Urinary bladder (tissue), 4 donors: ENCODE data around the gene VMO1. TPM values are rescaled to one million over a fixed set of nuclear protein-coding genes. Genes with fewer than 3 reads are reported as not detected.
"Not testable (repeated sequence)": the region's sequence is repeated elsewhere in the genome, so short reads cannot be mapped to it uniquely, and the experiment has no call there.

Experiments used
- DNase-seq: peaks from one replicate; pipeline ENCODE4 v3.0.0-alpha.2; 2015; ENCODE audit errors: extremely low spot score
- H3K27ac ChIP-seq: one replicate; pipeline ENCODE4 v1.5.1; 2013; ENCODE audit warnings: low read depth, mild to moderate bottlenecking, moderate library complexity
- H3K36me3 ChIP-seq: one replicate; pipeline ENCODE4 v1.6.1; 2013; ENCODE audit warnings: mild to moderate bottlenecking, moderate library complexity; ENCODE audit not compliant: insufficient read depth
- H3K4me1 ChIP-seq: one replicate; pipeline ENCODE4 v1.6.1; 2013; ENCODE audit warnings: mild to moderate bottlenecking, moderate library complexity; ENCODE audit not compliant: insufficient read depth
- H3K4me3 ChIP-seq: one replicate; pipeline ENCODE4 v1.5.1; 2013; ENCODE audit warnings: low read depth, low read length
- WGBS: extraction: QIAGEN DNeasy Blood & Tissue Kit; methylation state at CpG from one replicate; pipeline ENCODE4 v1.1.7; 2013; 5-methylcytosine and 5-hydroxymethylcytosine counted together
- polyA plus RNA-seq: library from polyadenylated mRNA; stranded (reverse); fragments of 200-250 nt; gene quantifications from one replicate; pipeline ENCODE4 v1.2.3, GENCODE V29; 2013
- total RNA-seq: library from RNA; depleted of rRNA; stranded (reverse); fragments of >200 nt; gene quantifications from one replicate; pipeline ENCODE4 v1.2.3, GENCODE V29; 2014
- donor health status: healthy with polysubstance abuse.
- donor health status: healthy.

The VMO1 gene
- total RNA-seq (0.95 TPM), polyA plus RNA-seq (2.4 TPM)

GRCh38 chr17:4786106-4786511 lies at the start of gene VMO1:
Gene VMO1 (minus strand): TSS chr17:4786364. CDS start chr17:4786352, 12 bp downstream.
- peak within 1 kb of the TSS; percentile 9 for H3K4me3 ChIP-seq
- no peak for DNase-seq
- no peaks in the 10 kb centered on the region for H3K36me3 ChIP-seq
- no peak within 1 kb of the TSS for H3K27ac ChIP-seq
- 5% methylated on average over 24 of the region's 24 CpGs for WGBS
- no peaks in the 10 kb centered on the region for H3K4me1 ChIP-seq

GRCh38 chr17:4834681-4835020 lies 48.5 kb upstream of the VMO1 start:
- H3K4me3 ChIP-seq, result no peak overlapping the region
- H3K36me3 ChIP-seq, result no peaks in the 10 kb centered on the region
- whole genome bisulfite sequencing, result 65% methylated on average over 4 of the region's 4 CpGs
- no peak overlapping the region for H3K27ac ChIP-seq
- no peak for DNase-seq
- H3K4me1 ChIP-seq, result peaks cover 2% of the 10 kb centered on the region

GRCh38 chr17:4833941-4834680 lies 47.9 kb upstream of the VMO1 start:
- Histone ChIP-seq H3K4me1 (peaks cover 2% of the 10 kb centered on the region), H3K36me3 (no peaks in the 10 kb centered on the region), H3K27ac (peak overlapping the region; percentile 75), H3K4me3 (peak overlapping the region; percentile 84)
- no peak for DNase-seq
- WGBS, result 5% methylated on average over 15 of the region's 15 CpGs

- H3K4me3 ChIP-seq, result peak within 1 kb of the TSS; percentile 84
- WGBS, result under 1% methylated on average over 91 of the region's 91 CpGs
These were observed 47.2 kb upstream of the VMO1 start, which contains the start of gene MINK1 for GRCh38 chr17:4833178-4833940. Gene MINK1 (plus strand): TSS chr17:4833340. CDS start chr17:4833584, 244 bp downstream.

GRCh38 chr17:4832829-4833177 lies 46.6 kb upstream of the VMO1 start:
- H3K27ac ChIP-seq, DNase-seq, H3K36me3 ChIP-seq, H3K4me1 ChIP-seq: not testable (repeated sequence)
- peak overlapping the region; percentile 84 for H3K4me3 ChIP-seq
- 0% methylated on average over 10 of the region's 17 CpGs for WGBS

More at GRCh38 chr17:4833178-4833940, 47.2 kb upstream of the VMO1 start, which contains the start of gene MINK1:
- Histone ChIP-seq H3K36me3 (no peaks in the 10 kb centered on the region), H3K27ac (peak within 1 kb of the TSS; percentile 75), H3K4me1 (peaks cover 2% of the 10 kb centered on the region)
- DNase-seq, result peak; percentile 73

GRCh38 chr17:4827399-4827798 lies 41.2 kb upstream of the VMO1 start:
- no peak for DNase-seq
- 65% methylated on average over 8 of the region's 8 CpGs for WGBS
- Histone ChIP-seq H3K4me1 (no peaks in the 10 kb centered on the region), H3K36me3 (peaks cover 3% of the 10 kb centered on the region), H3K27ac (no peak overlapping the region), H3K4me3 (no peak overlapping the region)

DNA sequence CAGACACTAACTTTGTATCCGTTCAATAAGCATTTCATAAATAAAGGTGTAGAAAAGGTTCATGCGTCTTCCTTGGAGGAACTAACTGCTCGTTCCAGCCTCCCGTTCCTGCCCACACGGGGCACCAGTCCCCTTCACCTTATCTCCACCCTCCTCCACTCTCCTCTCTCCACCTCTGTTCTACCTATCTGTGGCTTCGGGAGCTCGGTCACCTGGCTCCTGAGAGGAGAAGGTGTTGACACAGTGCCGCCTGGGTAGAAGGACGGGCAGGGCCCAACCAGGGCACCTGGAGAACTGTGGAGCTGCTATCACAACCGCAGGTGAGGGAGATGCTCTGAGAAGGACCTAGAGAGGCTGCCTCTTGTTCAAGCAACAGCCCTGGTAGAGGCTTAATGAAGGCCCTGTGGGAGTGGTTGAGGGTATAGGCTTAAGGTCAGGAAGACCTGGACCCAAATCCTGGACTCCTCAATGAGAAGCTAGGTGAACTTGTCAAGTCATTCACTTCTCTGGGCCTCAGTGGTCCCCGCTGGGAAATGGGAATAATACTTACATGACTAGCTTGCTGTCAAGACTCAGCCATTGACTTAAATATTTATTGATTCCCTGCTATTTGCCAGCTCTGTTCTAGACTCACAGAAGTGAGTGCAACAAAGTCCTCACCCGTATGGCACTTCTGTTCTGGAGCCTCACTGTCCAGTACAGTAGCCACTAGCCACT lies 37.4 kb upstream of the VMO1 start:
- Histone ChIP-seq H3K4me3 (no peak overlapping the region), H3K27ac (no peak overlapping the region), H3K36me3 (peaks cover 3% of the 10 kb centered on the region), H3K4me1 (no peaks in the 10 kb centered on the region)
- 77% methylated on average over 12 of the region's 12 CpGs for WGBS
- DNase-seq, result no peak

- 72% methylated on average over 3 of the region's 3 CpGs for WGBS
- DNase-seq, result no peak
- peaks cover 3% of the 10 kb centered on the region for H3K36me3 ChIP-seq
These were observed 36.7 kb upstream of the VMO1 start for GRCh38 chr17:4822835-4823234.

GRCh38 chr17:4818276-4818675 lies 32.1 kb upstream of the VMO1 start:
- 76% methylated on average over 12 of the region's 12 CpGs for whole genome bisulfite sequencing

More at GRCh38 chr17:4822835-4823234, 36.7 kb upstream of the VMO1 start:
- H3K4me3 ChIP-seq, result no peak overlapping the region
- H3K4me1 ChIP-seq, result no peaks in the 10 kb centered on the region
- no peak overlapping the region for H3K27ac ChIP-seq

DNA sequence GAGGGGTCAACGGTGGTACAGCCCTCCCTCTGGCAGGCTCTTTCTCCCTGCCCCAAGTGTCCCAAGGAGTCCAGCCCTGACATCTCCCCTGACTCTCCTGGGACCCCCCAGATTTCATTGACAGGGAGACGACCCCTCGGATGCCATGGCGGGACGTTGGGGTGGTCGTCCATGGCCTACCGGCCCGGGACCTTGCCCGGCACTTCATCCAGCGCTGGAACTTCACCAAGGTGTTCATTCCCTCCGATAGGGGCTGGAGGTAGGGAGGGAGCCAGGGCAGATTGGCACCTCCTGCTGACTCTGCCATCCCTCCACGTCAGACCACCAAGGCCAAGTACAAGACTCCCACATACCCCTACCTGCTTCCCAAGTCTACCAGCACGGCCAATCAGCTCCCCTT lies 30.7 kb upstream of the VMO1 start:
- Histone ChIP-seq H3K27ac (no peak overlapping the region), H3K4me1 (no peaks in the 10 kb centered on the region), H3K36me3 (peaks cover 1% of the 10 kb centered on the region), H3K4me3 (no peak overlapping the region)
- DNase-seq, result no peak
- WGBS, result 96% methylated on average over 13 of the region's 13 CpGs

More at GRCh38 chr17:4818276-4818675, 32.1 kb upstream of the VMO1 start:
- peaks cover 1% of the 10 kb centered on the region for H3K36me3 ChIP-seq
- no peak overlapping the region for H3K27ac ChIP-seq
- H3K4me1 ChIP-seq, result no peaks in the 10 kb centered on the region
- H3K4me3 ChIP-seq, result no peak overlapping the region
- DNase-seq, result no peak

GRCh38 chr17:4815043-4815675 lies 29.0 kb upstream of the VMO1 start:
- no peak overlapping the region for H3K4me3 ChIP-seq
- H3K27ac ChIP-seq, result no peak overlapping the region
- no peaks in the 10 kb centered on the region for H3K4me1 ChIP-seq
- peaks cover 1% of the 10 kb centered on the region for H3K36me3 ChIP-seq
- WGBS, result 81% methylated on average over 7 of the region's 7 CpGs
- no peak for DNase-seq

- 88% methylated on average over 7 of the region's 7 CpGs for WGBS
- H3K36me3 ChIP-seq, result peaks cover 1% of the 10 kb centered on the region
These were observed 26.5 kb upstream of the VMO1 start for GRCh38 chr17:4812690-4813089.

GRCh38 chr17:4811471-4811870 lies 25.3 kb upstream of the VMO1 start:
- Histone ChIP-seq H3K4me3 (no peak overlapping the region), H3K36me3 (peaks cover 1% of the 10 kb centered on the region), H3K27ac (no peak overlapping the region), H3K4me1 (no peaks in the 10 kb centered on the region)
- WGBS, result 90% methylated on average over 12 of the region's 12 CpGs
- DNase-seq, result no peak

More at GRCh38 chr17:4812690-4813089, 26.5 kb upstream of the VMO1 start:
- Histone ChIP-seq H3K27ac (no peak overlapping the region), H3K4me1 (no peaks in the 10 kb centered on the region), H3K4me3 (no peak overlapping the region)
- no peak for DNase-seq
